ENCODE results near the gene TTLL8.

The TTLL8 gene

GRCh38 chr22:49999063-49999945, 58.8 kb downstream of the TTLL8 start:
- DNase-seq (ENCODE audit: extremely low spot score), result peak; percentile 54
- ChIA-PET POLR2A (no interaction called here), CTCF (interaction anchor here (0.8 kb wide), 1 partner anchor 31 kb away, joined by 3 read pairs; no protein-coding TSS in a partner anchor)
- no peak for TF ChIP-seq CTCF (IDR thresholded peaks at IDR 0.05; ENCODE audit: control extremely low read depth, extremely low read depth, low read depth, missing control alignments)

GRCh38 chr22:49998718-49999062, 59.4 kb downstream of the TTLL8 start:
- ChIA-PET POLR2A (no interaction called here), CTCF (no interaction called here)
- no peak for TF ChIP-seq CTCF (IDR thresholded peaks at IDR 0.05; ENCODE audit: control extremely low read depth, extremely low read depth, low read depth, missing control alignments)
- no peak for DNase-seq (ENCODE audit: extremely low spot score)

- ChIA-PET CTCF (no interaction called here), POLR2A (no interaction called here)
- DNase-seq (ENCODE audit: extremely low spot score), result peak; percentile 21
- no peak for TF ChIP-seq CTCF (IDR thresholded peaks at IDR 0.05; ENCODE audit: control extremely low read depth, extremely low read depth, low read depth, missing control alignments)
Measured at GRCh38 chr22:49997932-49998717, 60.0 kb downstream of the TTLL8 start.

GRCh38 chr22:49997251-49997599, 60.9 kb downstream of the TTLL8 start:
- TF ChIP-seq CTCF (IDR thresholded peaks at IDR 0.05; ENCODE audit: control extremely low read depth, extremely low read depth, low read depth, missing control alignments), result no peak
- ChIA-PET CTCF (no interaction called here), POLR2A (no interaction called here)
- DNase-seq (ENCODE audit: extremely low spot score), result no peak

GRCh38 chr22:49996518-49997250, 61.4 kb downstream of the TTLL8 start:
- peak; percentile 17 for DNase-seq (ENCODE audit: extremely low spot score)
- CTCF ChIA-PET, result no interaction called here
- TF ChIP-seq CTCF (IDR thresholded peaks at IDR 0.05; ENCODE audit: control extremely low read depth, extremely low read depth, low read depth, missing control alignments), result no peak
- POLR2A ChIA-PET, result no interaction called here

GRCh38 chr22:49996119-49996517, 62.0 kb downstream of the TTLL8 start:
- ChIA-PET CTCF (no interaction called here), POLR2A (no interaction called here)

More at GRCh38 chr22:49996119-49996517, 62.0 kb downstream of the TTLL8 start:
- no peak for TF ChIP-seq CTCF (IDR thresholded peaks at IDR 0.05; ENCODE audit: control extremely low read depth, extremely low read depth, low read depth, missing control alignments)
- no peak for DNase-seq (ENCODE audit: extremely low spot score)

Data from GM10248 (cell line).